ENCODE data around the gene CD209.

DNA sequence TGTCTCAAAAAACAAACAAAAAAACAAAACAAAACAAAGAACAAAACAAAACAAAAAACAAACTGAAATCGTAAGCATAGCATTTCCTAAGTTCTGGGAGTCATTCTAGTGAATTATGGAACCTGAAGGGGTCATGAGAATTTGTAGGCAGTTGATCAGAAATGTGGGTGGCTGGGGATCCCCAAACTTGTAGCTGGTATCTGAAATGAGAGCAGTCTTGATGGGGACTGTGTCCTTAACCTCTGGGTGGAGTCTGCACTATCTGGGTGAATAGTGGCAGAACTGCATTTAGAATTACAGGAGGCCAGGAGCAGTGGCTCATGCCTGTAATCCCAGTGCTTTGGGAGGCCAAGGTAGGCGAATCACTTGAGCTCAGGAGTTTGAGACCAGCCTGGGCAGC, 21.5 kb downstream of the CD209 start:
- TF ChIP-seq CSDC2 (CRISPR knock-in tag; IDR thresholded peaks at IDR 0.05), result no peak
- TF ChIP-seq, protein P1, sequence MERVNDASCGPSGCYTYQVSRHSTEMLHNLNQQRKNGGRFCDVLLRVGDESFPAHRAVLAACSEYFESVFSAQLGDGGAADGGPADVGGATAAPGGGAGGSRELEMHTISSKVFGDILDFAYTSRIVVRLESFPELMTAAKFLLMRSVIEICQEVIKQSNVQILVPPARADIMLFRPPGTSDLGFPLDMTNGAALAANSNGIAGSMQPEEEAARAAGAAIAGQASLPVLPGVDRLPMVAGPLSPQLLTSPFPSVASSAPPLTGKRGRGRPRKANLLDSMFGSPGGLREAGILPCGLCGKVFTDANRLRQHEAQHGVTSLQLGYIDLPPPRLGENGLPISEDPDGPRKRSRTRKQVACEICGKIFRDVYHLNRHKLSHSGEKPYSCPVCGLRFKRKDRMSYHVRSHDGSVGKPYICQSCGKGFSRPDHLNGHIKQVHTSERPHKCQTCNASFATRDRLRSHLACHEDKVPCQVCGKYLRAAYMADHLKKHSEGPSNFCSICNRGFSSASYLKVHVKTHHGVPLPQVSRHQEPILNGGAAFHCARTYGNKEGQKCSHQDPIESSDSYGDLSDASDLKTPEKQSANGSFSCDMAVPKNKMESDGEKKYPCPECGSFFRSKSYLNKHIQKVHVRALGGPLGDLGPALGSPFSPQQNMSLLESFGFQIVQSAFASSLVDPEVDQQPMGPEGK (CRISPR knock-in tag; IDR thresholded peaks at IDR 0.05; ENCODE audit: borderline replicate concordance), result no peak
